ENCODE results near the gene CPNE2. TPM values are rescaled to one million over a fixed set of nuclear protein-coding genes. Genes with fewer than 3 reads are reported as not detected.
"Not testable (repeated sequence)": the region's sequence is repeated elsewhere in the genome, so short reads cannot be mapped to it uniquely, and the experiment has no call there.

The CPNE2 gene
- polyA plus RNA-seq, 2 of the 4 experiments (the other 2 are of a cell fraction) = 36.7 TPM

- no peak overlapping the region for H3K27ac ChIP-seq
- CTCF ChIA-PET = interaction anchor here (1.9 to 2.3 kb wide), 2 partner anchors 15 to 24 kb away, joined by 7 read pairs; no protein-coding TSS in a partner anchor
- TF ChIP-seq HES2 (IDR thresholded peaks at IDR 0.05) (no peak), MAFK (IDR thresholded peaks at IDR 0.05; ENCODE audit: partially characterized antibody) (no peak), TP53 (CRISPR knock-in tag; IDR thresholded peaks at IDR 0.05) (no peak), KDM5A (IDR thresholded peaks at IDR 0.05) (no peak), GATA3 (IDR thresholded peaks at IDR 0.05; ENCODE audit: borderline replicate concordance) (no peak)
- ATAC-seq (no peak), DNase-seq (ENCODE audit: low read depth in 1 of 2, low spot score in 1 of 2) (no peak), FAIRE-seq (no peak)
- no peaks in the 10 kb centered on the region for H3K9me3 ChIP-seq
- H3K4me1 ChIP-seq = peaks cover 28% of the 10 kb centered on the region
- H3K4me3 ChIP-seq = no peak overlapping the region
- POLR2A ChIA-PET = no interaction called here
- WGBS (ENCODE audit: missing lambda C conversion rate) = 61% methylated on average over 1 of the region's 1 CpG
- H3K4me2 ChIP-seq = no peak overlapping the region
These were observed 16.0 kb downstream of the CPNE2 start for GRCh38 chr16:57108432-57108831.

DNA sequence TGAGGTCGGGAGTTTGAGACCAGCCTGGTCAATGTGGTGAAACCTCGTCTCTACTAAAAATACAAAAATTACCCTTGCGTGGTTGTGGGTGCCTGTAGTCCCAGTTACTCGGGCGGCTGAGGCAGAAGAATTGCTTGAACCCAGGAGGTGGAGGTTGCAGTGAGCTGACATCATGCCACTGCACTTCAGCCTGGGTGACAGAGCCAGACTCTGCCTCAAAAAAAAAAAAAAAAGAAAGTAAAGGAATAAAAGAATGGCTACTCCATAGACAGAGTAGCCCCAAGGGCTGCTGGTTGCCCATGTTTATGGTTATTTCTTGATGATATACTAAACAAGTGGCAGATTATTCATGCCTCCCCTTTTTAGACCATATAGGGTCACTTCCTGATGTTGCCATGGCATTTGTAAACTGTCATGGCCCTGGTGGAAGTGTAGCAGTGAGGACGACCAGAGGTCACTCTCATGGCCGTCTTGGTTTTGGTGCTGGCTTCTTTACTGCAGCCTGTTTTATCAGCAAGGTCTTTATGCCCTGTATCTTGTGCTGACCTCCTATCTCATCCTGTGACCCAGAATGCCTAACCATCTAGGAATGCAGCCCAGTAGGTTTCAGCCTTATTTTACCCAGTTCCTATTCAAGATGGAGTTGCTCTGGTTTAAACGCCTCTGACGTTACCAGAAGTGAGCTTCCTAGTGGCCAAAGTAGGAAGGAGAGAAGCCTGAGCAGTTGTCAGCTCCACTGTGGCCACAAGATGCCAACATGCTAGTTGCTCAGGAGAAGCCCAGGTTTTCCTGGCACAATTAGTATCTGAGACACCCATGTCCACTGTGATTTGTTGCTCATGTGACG lies 17.1 kb downstream of the CPNE2 start:
- DNase-seq (ENCODE audit: low read depth in 1 of 2, low spot score in 1 of 2); H3K9me3 ChIP-seq; FAIRE-seq; ATAC-seq; H3K4me2 ChIP-seq; H3K27ac ChIP-seq; H3K4me3 ChIP-seq; POLR2A ChIA-PET: not testable (repeated sequence)
- peaks cover 26% of the 10 kb centered on the region for H3K4me1 ChIP-seq
- CTCF ChIA-PET = interaction anchor here (1.3 to 2.3 kb wide), 3 partner anchors 12 to 25 kb away, joined by 3 to 7 read pairs (median 7); no protein-coding TSS in a partner anchor
- 84% methylated on average over 10 of the region's 10 CpGs for WGBS (ENCODE audit: missing lambda C conversion rate)

GRCh38 chr16:57110937-57111336 lies 18.6 kb downstream of the CPNE2 start:
- CTCF ChIA-PET = interaction anchor here (1.4 to 1.6 kb wide), 2 partner anchors 11 to 17 kb away, joined by 3 to 4 read pairs; no protein-coding TSS in a partner anchor
- no peak for FAIRE-seq
- 89% methylated on average over 4 of the region's 4 CpGs for WGBS (ENCODE audit: missing lambda C conversion rate)

More at GRCh38 chr16:57110937-57111336, 18.6 kb downstream of the CPNE2 start:
- Histone ChIP-seq H3K4me3 (no peak overlapping the region), H3K27ac (no peak overlapping the region), H3K9me3 (no peaks in the 10 kb centered on the region), H3K4me2 (no peak overlapping the region), H3K4me1 (peaks cover 11% of the 10 kb centered on the region)
- no peak for ATAC-seq
- POLR2A ChIA-PET = no interaction called here
- TF ChIP-seq PBX3 (IDR thresholded peaks at IDR 0.05) (no peak), NFE2L2 (conservative IDR thresholded peaks at IDR 0.05; ENCODE audit: low read length) (no peak), FOXS1 (CRISPR knock-in tag; IDR thresholded peaks at IDR 0.05) (no peak), NR3C1 (IDR thresholded peaks at IDR 0.05) (no peak), FOSL2 (IDR thresholded peaks at IDR 0.05) (no peak), FOSL2 (CRISPR knock-in tag; IDR thresholded peaks at IDR 0.05) (no peak), RARB (CRISPR knock-in tag; IDR thresholded peaks at IDR 0.05) (no peak), CBX2 (IDR thresholded peaks at IDR 0.05; ENCODE audit: borderline replicate concordance, low read depth) (no peak), ELK1 (IDR thresholded peaks at IDR 0.05; ENCODE audit: low read depth, low read length) (no peak), FOSB (CRISPR knock-in tag; IDR thresholded peaks at IDR 0.05) (no peak)
- TF ChIP-seq, protein P1, sequence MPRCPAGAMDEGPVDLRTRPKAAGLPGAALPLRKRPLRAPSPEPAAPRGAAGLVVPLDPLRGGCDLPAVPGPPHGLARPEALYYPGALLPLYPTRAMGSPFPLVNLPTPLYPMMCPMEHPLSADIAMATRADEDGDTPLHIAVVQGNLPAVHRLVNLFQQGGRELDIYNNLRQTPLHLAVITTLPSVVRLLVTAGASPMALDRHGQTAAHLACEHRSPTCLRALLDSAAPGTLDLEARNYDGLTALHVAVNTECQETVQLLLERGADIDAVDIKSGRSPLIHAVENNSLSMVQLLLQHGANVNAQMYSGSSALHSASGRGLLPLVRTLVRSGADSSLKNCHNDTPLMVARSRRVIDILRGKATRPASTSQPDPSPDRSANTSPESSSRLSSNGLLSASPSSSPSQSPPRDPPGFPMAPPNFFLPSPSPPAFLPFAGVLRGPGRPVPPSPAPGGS (IDR thresholded peaks at IDR 0.05) = no peak
- no peak for DNase-seq (ENCODE audit: low read depth in 1 of 2, low spot score in 1 of 2)

Data from A549 (cell line).